HEK293T (cell line): ENCODE results near the gene CUL3.

Experiments used
- BHLHE40 ChIP-seq: fragments of 450-650 bp; IDR thresholded peaks from 2 replicates; pipeline ENCODE4 v1.6.1; 2016; ENCODE audit warnings: mild to moderate bottlenecking, moderate library complexity, borderline replicate concordance
- CTBP1 ChIP-seq: fragments of 450-650 bp; IDR thresholded peaks from 2 replicates; pipeline ENCODE4 v1.6.1; 2016; ENCODE audit warnings: borderline replicate concordance
- ELF4 ChIP-seq: fragments of 450-650 bp; IDR thresholded peaks from 2 replicates; pipeline ENCODE4 v1.6.1; 2017; ENCODE audit warnings: antibody characterized with exemption
- FOXA1 ChIP-seq: fragments of 450-650 bp; IDR thresholded peaks from 2 replicates; pipeline ENCODE4 v1.6.1; 2016; ENCODE audit warnings: mild to moderate bottlenecking
- FOXK2 ChIP-seq: fragments of 450-650 bp; IDR thresholded peaks from 2 replicates; pipeline ENCODE4 v1.6.1; 2016; ENCODE audit warnings: mild to moderate bottlenecking
- HDGF ChIP-seq: fragments of 450-650 bp; IDR thresholded peaks from 2 replicates; pipeline ENCODE4 v1.6.1; 2017; ENCODE audit warnings: antibody characterized with exemption, borderline replicate concordance
- L3MBTL2 ChIP-seq: fragments of 450-650 bp; conservative IDR thresholded peaks from 2 replicates; pipeline ENCODE4 v1.6.1; 2016; ENCODE audit warnings: mild to moderate bottlenecking
- LEF1 ChIP-seq: fragments of 450-650 bp; IDR thresholded peaks from 2 replicates; pipeline ENCODE4 v1.6.1; 2017; ENCODE audit warnings: mild to moderate bottlenecking, borderline replicate concordance
- NFRKB ChIP-seq: fragments of 450-650 bp; IDR thresholded peaks from 2 replicates; pipeline ENCODE4 v1.6.1; 2016; ENCODE audit warnings: mild to moderate bottlenecking, moderate library complexity
- SP1 ChIP-seq: fragments of 450-650 bp; IDR thresholded peaks from 2 replicates; pipeline ENCODE4 v1.6.1; 2017
- SUZ12 ChIP-seq: fragments of 450-650 bp; IDR thresholded peaks from 2 replicates; pipeline ENCODE4 v1.6.1; 2016; ENCODE audit warnings: mild to moderate bottlenecking
- TARDBP ChIP-seq: fragments of 450-650 bp; IDR thresholded peaks from 2 replicates; pipeline ENCODE4 v1.6.1; 2016
- ZNF384 ChIP-seq: fragments of 450-650 bp; IDR thresholded peaks from 2 replicates; pipeline ENCODE4 v1.6.1; 2016
- TF ChIP-seq, protein P1 (sequence below): fragments of 450-650 bp; IDR thresholded peaks from 2 replicates; pipeline ENCODE4 v1.6.1; 2016

DNA sequence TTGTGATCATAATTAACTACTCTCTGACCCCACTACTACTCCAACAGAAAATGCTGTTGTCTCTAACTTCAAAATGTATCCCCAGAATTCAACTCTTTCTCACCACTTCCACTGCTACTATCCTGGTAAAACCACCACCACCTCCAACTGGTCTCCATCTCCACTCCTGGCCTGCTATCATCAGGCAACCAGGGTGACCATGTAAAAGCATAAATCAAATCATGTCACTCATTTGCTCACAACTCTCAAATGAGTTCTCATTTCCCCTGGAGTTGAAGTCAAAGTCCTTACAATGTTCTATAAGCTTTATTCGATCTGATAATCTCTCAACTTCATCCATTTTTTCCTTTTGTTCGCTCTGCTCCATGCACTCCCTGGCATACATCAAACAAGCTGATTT, 24.6 kb downstream of the CUL3 start:
- TF ChIP-seq FOXA1 (no peak), SP1 (no peak), ZNF384 (no peak), HDGF (no peak), CTBP1 (no peak), BHLHE40 (no peak), TARDBP (no peak), NFRKB (no peak), FOXK2 (no peak), L3MBTL2 (no peak), SUZ12 (no peak), ELF4 (no peak), LEF1 (no peak)
- TF ChIP-seq, protein P1, sequence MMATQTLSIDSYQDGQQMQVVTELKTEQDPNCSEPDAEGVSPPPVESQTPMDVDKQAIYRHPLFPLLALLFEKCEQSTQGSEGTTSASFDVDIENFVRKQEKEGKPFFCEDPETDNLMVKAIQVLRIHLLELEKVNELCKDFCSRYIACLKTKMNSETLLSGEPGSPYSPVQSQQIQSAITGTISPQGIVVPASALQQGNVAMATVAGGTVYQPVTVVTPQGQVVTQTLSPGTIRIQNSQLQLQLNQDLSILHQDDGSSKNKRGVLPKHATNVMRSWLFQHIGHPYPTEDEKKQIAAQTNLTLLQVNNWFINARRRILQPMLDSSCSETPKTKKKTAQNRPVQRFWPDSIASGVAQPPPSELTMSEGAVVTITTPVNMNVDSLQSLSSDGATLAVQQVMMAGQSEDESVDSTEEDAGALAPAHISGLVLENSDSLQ: peak; percentile 23; the same call in 1 of the 2 replicates
